Thymus (tissue), 11 donors: Measurements from ENCODE around the gene MIR17HG. TPM values are rescaled to one million over a fixed set of nuclear protein-coding genes. Genes with fewer than 3 reads are reported as not detected.
A peak's percentile ranks its signal among the peaks of the same experiment; 100 is the strongest.

ENCODE experiments used
- DNase-seq, 9 donors: peaks; one replicate each; pipeline ENCODE4 v3.0.0-alpha.2; 2013; ENCODE audit warnings: low spot score in 9 of 9, low read depth in 6 of 9, missing footprints in 1 of 9
- H3K27ac ChIP-seq, 2 donors: one replicate each; pipeline ENCODE4 v1.5.1; 2013; ENCODE audit warnings: control low read depth in 1 of 2, low read depth in 1 of 2, low read length in 1 of 2, mild to moderate bottlenecking in 1 of 2, moderate library complexity in 1 of 2
- H3K27me3 ChIP-seq, 2 donors: one replicate each; pipeline ENCODE4 v1.5.1; 2013; ENCODE audit warnings: low read length in 1 of 2; ENCODE audit not compliant: control insufficient read depth in 2 of 2, insufficient read depth in 1 of 2
- H3K36me3 ChIP-seq, 2 donors: one replicate each; pipeline ENCODE4 v1.5.1; 2013; ENCODE audit warnings: low read length in 1 of 2, mild to moderate bottlenecking in 1 of 2, moderate library complexity in 1 of 2; ENCODE audit not compliant: control insufficient read depth in 2 of 2, insufficient read depth in 2 of 2
- H3K4me1 ChIP-seq, 2 donors: one replicate each; pipeline ENCODE4 v1.5.1; 2013; ENCODE audit warnings: low read length in 2 of 2; ENCODE audit not compliant: control insufficient read depth in 2 of 2, insufficient read depth in 2 of 2
- H3K4me3 ChIP-seq, 2 donors: one replicate each; pipeline ENCODE4 v1.5.1; 2013; ENCODE audit warnings: low read length in 2 of 2, control low read depth in 1 of 2, mild to moderate bottlenecking in 1 of 2
- H3K9me3 ChIP-seq, 2 donors: one replicate each; pipeline ENCODE4 v1.5.1; 2013; ENCODE audit warnings: low read length in 1 of 2, mild to moderate bottlenecking in 1 of 2; ENCODE audit not compliant: control insufficient read depth in 2 of 2, insufficient read depth in 1 of 2
- WGBS: extraction: QIAGEN DNeasy Blood & Tissue Kit; methylation state at CpG from one replicate; pipeline ENCODE4 v1.1.7; 2013; 5-methylcytosine and 5-hydroxymethylcytosine counted together
- polyA plus RNA-seq: library from polyadenylated mRNA; stranded (reverse); fragments of 200-250 nt; gene quantifications from one replicate; pipeline ENCODE4 v1.2.3, GENCODE V29; 2013
- total RNA-seq: library from RNA; stranded (reverse); fragments of 120-200 nt; gene quantifications from one replicate; pipeline ENCODE4 v1.2.4, GENCODE V29; 2013
- donor health status: healthy.

Gene MIR17HG
- total and polyA plus RNA-seq, 2 donors: 9.6 to 10.2 TPM

DNA sequence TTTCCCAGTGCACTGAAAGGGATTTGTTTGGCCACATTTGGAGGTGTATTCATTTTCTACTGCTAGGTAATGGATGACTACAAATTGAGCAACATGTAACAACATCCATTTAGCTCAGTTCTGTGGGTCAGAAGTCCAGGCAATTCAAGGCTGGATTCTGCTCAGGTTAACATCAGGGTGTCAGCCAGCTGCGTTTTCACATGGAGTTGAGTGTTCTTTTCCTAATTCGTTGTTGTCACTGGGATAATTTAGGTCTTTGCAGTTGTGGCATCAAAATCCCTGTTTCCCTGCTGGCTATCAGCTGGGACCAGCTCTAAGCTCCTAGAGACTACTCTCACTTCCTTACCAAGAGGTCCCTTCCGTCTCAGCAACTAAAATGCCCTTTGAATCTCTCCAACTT, 25.4 kb downstream of the MIR17HG start:
- 86% methylated on average over 3 of the region's 3 CpGs for WGBS
- H3K27me3 ChIP-seq: no peaks in the 10 kb centered on the region
- H3K4me3 ChIP-seq: no peak overlapping the region
- no peak for DNase-seq
- H3K36me3 ChIP-seq: no peaks in the 10 kb centered on the region
- no peaks in the 10 kb centered on the region for H3K9me3 ChIP-seq
- no peaks in the 10 kb centered on the region for H3K4me1 ChIP-seq
- no peak overlapping the region for H3K27ac ChIP-seq

DNA sequence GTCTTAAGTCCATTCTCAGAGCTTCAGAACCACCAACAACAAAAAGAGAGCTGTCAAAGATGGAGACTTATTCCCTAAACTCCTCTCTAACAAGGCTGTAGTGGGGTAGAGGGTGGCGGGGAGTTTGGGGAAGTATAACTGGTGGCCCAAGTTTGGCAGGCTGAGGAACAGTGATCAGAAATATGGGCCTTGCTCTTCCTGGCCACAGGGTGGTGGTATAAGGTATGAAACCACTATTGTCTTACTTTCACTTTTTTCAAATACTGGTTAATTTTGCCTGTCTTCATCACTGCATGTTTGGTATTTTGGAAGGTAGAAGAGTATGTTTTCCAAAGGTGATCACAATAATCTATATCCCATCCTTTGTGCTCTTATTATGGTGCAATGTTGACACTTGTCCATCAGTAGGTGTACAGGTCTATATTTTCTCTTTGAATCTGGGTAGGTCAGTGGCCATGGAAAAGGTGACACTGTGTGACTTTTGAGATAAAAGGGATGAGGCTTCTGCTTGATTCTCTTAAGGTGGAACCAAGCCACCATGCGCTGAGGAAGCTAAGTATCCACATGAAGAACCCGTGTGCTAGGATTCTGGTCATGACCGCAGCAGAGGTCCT, 27.7 kb downstream of the MIR17HG start:
- no peaks in the 10 kb centered on the region for H3K27me3 ChIP-seq
- H3K4me3 ChIP-seq: no peak overlapping the region
- 85% methylated on average over 4 of the region's 4 CpGs for WGBS
- no peaks in the 10 kb centered on the region for H3K4me1 ChIP-seq
- H3K27ac ChIP-seq: no peak overlapping the region
- peak in 1 of 9 donors; percentile 22 for DNase-seq
- no peaks in the 10 kb centered on the region for H3K9me3 ChIP-seq
- no peaks in the 10 kb centered on the region for H3K36me3 ChIP-seq

DNA sequence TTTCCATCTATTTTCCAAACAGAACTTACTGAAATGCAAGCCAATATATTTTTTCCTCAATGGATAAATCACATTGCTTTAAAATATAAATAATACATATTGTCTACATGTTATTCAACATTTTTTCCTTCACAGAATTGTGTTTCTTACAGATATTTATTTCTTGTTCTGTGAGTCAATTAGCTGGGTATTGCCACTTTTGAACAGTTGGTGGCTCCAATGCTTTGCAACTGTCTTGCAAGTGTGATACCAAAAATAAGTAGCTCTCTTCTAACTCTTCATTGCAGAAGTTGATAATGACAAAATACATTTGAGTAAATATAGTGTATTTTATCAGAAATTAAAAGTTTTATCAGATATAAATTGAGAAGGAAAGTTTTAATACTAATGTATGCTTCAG, 33.9 kb downstream of the MIR17HG start:
- no peak overlapping the region for H3K27ac ChIP-seq
- no peaks in the 10 kb centered on the region for H3K9me3 ChIP-seq
- H3K4me3 ChIP-seq: no peak overlapping the region
- H3K36me3 ChIP-seq: no peaks in the 10 kb centered on the region
- H3K4me1 ChIP-seq: no peaks in the 10 kb centered on the region
- no peaks in the 10 kb centered on the region for H3K27me3 ChIP-seq
- DNase-seq: no peak

DNA sequence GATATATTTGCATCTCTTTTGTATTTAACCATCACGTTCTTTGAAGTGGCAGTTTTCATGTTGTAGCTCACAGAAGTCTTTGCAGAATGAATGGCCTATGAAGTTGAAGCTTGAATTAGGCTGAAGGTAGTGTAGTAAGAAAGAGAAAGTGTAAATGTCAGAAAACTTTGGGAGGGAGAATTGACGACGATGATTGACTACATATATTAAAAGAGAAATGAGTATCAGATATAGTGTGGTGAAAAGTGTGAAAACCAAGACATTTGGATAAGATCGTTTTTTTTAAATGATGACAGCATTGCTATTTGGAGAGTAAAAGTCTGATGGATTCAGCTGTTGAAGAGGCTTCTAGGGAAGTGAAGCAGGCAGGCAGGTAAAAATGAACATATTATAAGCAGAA, 36.3 kb downstream of the MIR17HG start:
- Histone ChIP-seq H3K36me3 (no peaks in the 10 kb centered on the region), H3K4me1 (no peaks in the 10 kb centered on the region), H3K9me3 (no peaks in the 10 kb centered on the region), H3K27me3 (no peaks in the 10 kb centered on the region), H3K4me3 (no peak overlapping the region), H3K27ac (no peak overlapping the region)
- DNase-seq: no peak
- 86% methylated on average over 4 of the region's 4 CpGs for WGBS

DNA sequence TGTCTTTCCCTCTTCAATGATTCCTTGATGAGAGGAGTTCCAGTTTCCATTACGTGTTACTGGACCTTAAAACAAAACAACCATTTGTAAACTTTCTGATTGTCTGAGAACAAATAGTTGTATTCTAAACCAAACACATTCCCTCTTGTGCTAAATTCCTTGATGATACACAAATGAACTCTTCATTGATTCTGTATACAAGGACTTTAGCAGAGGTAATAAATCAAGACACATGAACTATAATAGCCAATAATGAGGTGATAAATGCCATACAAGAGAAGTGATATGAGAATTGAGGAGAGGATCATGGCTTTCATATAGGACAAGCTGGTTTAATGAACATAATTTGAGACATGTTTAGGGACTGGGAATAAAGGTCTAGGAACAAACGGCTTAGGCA, 37.4 kb downstream of the MIR17HG start:
- H3K9me3 ChIP-seq: no peaks in the 10 kb centered on the region
- no peaks in the 10 kb centered on the region for H3K4me1 ChIP-seq
- H3K4me3 ChIP-seq: no peak overlapping the region
- H3K27me3 ChIP-seq: no peaks in the 10 kb centered on the region
- DNase-seq: no peak
- no peaks in the 10 kb centered on the region for H3K36me3 ChIP-seq
- 91% methylated on average over 2 of the region's 2 CpGs for WGBS
- H3K27ac ChIP-seq: no peak overlapping the region

DNA sequence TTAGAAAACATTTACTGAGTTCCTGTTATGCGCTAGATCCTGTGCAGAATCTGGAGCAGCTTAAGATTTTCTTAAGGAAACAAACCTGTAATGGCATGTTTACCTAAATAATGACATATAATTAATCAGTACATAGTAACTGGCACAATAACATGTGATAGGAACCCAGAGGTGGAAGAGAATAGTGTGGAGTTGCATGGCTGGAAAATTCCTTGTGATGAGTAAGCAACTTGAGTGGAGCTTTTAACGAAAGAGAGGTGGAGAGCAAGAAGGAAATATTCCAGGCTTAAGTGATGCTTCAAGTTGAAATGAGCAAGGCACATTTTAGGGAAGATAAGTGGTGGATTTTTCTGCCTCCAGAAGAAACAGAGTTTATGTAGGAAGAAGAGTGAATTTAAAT, 41.7 kb downstream of the MIR17HG start:
- peaks cover 0 to 4% of the 10 kb centered on the region in 2 donors for H3K27me3 ChIP-seq
- no peak for DNase-seq
- no peak overlapping the region for H3K27ac ChIP-seq
- no peaks in the 10 kb centered on the region for H3K4me1 ChIP-seq
- 94% methylated on average over 2 of the region's 2 CpGs for WGBS
- H3K36me3 ChIP-seq: no peaks in the 10 kb centered on the region
- H3K4me3 ChIP-seq: no peak overlapping the region
- no peaks in the 10 kb centered on the region for H3K9me3 ChIP-seq

DNA sequence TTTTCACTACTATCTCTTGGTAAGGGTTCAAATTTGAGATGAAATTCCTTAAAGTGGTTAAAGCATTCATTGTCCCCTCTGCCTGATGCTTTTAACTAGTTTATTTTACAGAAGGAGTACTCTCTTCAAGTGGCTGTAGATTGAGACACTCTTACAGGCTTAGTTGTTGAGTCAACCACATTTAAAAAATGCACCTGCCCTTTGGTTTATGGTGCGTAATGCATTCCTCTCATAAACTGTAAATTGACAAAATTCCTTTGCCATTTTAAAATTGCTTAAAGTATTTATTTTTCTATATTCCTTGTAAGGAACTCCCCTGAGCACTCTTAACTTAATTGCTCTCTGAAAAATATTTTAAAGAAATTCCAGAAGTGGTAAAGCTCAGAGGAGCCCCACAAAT, 50.1 kb downstream of the MIR17HG start:
- peaks cover 6 to 7% of the 10 kb centered on the region in 2 donors for H3K4me1 ChIP-seq
- H3K4me3 ChIP-seq: no peak overlapping the region
- 85% methylated on average over 1 of the region's 1 CpG for WGBS
- DNase-seq: no peak
- H3K36me3 ChIP-seq: no peaks in the 10 kb centered on the region
- no peak overlapping the region for H3K27ac ChIP-seq
- H3K27me3 ChIP-seq: peaks cover 31 to 60% of the 10 kb centered on the region in 2 donors
- H3K9me3 ChIP-seq: peaks cover 0 to 4% of the 10 kb centered on the region in 2 donors

DNA sequence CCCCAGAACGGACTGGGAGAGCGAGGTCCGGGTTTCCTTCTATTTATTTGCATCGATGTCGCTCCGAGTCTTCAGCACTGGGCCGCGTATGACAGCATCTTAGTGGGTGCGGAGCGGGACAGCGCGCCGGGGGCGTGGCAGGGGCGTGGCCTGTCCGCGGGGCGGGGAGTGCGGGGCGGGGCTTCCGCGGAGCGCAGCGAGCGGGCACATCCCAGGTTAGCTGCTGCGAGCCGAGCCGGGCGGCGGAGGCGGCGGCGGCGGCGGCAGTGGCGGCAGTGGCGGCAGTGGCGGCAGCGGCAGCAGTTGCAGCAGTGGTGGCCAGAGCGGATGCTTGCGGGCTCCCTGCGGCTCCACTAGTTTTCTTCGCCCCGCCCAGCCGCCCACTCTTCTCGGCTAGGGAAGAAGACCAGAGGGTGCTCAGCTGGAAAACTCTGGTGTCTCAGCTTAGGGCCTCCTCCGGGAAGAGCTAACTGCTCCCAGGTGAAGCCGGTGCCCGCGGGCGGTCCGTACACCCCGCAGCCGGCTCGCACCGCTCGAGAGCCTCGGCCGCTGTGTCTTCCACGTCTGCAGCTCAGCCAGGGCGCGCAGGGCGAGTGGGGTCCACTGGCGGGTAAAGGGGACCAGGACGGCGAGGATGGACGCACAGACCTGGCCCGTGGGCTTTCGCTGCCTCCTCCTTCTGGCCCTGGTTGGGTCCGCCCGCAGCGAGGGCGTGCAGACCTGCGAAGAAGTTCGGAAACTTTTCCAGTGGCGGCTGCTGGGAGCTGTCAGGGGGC, 51.1 kb downstream of the MIR17HG start, which contains the start of gene GPC5:
GPC5 (plus strand) TSS at position 209 of the 776 bp plus-strand sequence.
- 1% methylated on average over 76 of the region's 76 CpGs for WGBS
- DNase-seq: peak; percentile 18 to 82 (median 65)
- Histone ChIP-seq H3K27ac (no peak within 1 kb of the TSS), H3K4me1 (peaks cover 6 to 7% of the 10 kb centered on the region in 2 donors), H3K4me3 (peak within 1 kb of the TSS; percentile 25 to 46), H3K9me3 (peaks cover 0 to 4% of the 10 kb centered on the region in 2 donors), H3K27me3 (peaks cover 34 to 65% of the 10 kb centered on the region in 2 donors), H3K36me3 (no peaks in the 10 kb centered on the region)

DNA sequence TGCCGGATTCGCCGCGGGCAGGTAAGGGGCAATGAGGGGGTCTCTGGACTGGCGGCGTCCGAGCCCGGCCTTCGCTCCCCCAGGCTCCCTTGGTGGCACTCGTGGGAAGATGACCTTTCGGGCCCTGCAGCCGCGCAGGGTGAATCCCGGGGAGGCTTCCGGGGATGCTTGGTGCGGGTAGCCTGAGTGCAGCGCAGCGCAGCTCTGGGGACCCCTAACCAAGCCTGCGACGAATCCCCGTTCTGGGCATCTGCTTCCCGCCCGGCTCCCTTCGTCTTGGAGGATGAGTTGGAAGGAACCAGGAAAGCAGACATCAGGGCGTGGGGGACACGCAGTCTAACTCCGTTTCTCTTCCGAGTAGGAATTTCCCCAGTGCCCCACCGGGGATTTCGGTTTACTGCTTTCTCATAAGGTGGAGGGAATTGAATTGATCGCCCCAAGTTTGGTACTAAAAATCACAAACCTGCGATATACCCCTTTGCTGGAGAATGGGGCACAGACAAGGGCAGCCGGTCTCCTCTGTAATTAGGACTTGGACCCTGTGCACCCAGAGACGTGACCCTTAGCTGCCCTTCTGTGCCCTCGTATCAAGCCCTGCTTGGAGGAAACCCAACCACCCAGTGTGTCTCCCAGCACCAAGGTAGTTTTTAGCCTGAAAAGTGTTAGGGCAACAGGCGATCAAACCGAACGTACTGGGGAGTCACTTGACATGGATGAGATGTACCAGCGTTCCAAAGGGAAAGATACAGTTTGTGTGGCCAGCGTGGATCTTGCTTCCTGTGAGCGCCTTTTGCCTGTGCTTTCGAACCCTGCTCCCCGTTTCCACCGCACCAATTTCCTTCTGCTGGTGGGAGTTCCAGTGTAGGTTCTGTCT, 51.9 kb downstream of the MIR17HG start:
- Histone ChIP-seq H3K27me3 (peaks cover 34 to 61% of the 10 kb centered on the region in 2 donors), H3K4me1 (peaks cover 6 to 7% of the 10 kb centered on the region in 2 donors), H3K36me3 (no peaks in the 10 kb centered on the region), H3K9me3 (peaks cover 0 to 4% of the 10 kb centered on the region in 2 donors), H3K4me3 (peak overlapping the region; percentile 25 to 46), H3K27ac (no peak overlapping the region)
- DNase-seq: peak in 1 of 9 donors; percentile 9
- WGBS: 36% methylated on average over 44 of the region's 44 CpGs
